Panc1 (cell line): Measurements from ENCODE around the gene TFDP1.

Source experiments
- POLR2AphosphoS5 ChIP-seq: IDR thresholded peaks from 2 replicates; pipeline ENCODE4 v1.6.1; 2012; ENCODE audit warnings: mild to moderate bottlenecking, low read depth, low read length, moderate library complexity
- REST ChIP-seq, 2 experiments: IDR thresholded peaks; 2 replicates each; pipeline ENCODE4 v1.6.1; 2011 to 2012; ENCODE audit warnings: low read depth in 2 of 2, control low read depth in 1 of 2, low read length in 1 of 2, mild to moderate bottlenecking in 1 of 2, moderate library complexity in 1 of 2; ENCODE audit not compliant: insufficient read depth in 1 of 2
- SIN3A ChIP-seq: IDR thresholded peaks from 2 replicates; pipeline ENCODE4 v1.6.1; 2012; ENCODE audit warnings: low read depth, mild to moderate bottlenecking, low read length, moderate library complexity, borderline replicate concordance; ENCODE audit not compliant: insufficient read depth
- TCF7L2 ChIP-seq: IDR thresholded peaks from 2 replicates; pipeline ENCODE4 v1.6.1; 2011; ENCODE audit warnings: mild to moderate bottlenecking, low read depth, low read length, inconsistent platforms
- TF ChIP-seq, protein P1 (sequence below): fragments of 450-650 bp; IDR thresholded peaks from 2 replicates; pipeline ENCODE4 v1.5.1; 2017; ENCODE audit warnings: mild to moderate bottlenecking

DNA sequence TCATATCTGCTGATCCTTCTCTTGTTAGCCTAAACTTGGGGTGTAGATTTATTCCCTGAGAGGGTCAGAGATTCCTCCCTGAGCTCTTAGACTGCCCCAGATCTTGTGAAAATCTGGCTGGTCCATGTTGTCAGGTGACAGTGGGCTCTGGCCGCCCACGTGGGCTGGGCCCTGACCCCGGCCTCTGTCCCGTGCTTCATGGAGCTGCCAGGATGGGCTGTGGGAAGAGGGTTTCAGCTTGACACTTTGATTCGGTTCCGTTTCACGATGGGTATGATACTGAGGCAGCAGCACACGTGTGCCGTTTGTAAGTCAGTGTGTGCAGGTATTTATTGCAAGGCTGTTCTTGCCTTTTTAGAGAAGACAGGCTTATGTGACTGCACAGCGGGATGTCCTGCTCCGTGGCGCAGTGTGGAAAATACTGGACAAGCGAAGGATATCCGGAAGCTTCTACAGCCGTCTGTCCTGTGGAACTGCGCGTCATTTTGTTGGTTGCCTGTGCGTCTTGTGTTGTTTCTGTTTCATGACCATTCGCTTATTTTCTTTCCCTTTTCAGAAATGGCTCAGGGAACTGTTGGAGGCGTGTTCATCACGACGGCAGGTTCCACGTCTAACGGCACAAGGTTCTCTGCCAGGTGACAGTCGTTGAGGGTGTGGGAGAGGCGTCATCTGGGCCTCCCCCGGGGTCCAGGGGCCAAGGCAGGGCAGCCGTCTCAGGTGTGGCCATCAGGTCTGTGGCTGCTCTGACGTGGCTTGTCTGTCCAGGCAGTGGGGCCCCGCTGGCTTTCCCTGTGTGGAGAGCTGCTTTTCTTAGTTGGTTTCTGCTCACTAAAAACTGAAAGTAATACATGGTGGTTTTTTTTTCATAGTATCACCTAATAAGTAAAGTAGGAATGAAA lies 53.0 kb downstream of the TFDP1 start:
- TF ChIP-seq POLR2AphosphoS5 (no peak), REST (IDR thresholded peaks at IDR 0.05; ENCODE audit: insufficient read depth in 1 of 2, low read depth in 2 of 2, low read length in 1 of 2) (no peak), TCF7L2 (no peak), SIN3A (no peak)
- TF ChIP-seq, protein P1, sequence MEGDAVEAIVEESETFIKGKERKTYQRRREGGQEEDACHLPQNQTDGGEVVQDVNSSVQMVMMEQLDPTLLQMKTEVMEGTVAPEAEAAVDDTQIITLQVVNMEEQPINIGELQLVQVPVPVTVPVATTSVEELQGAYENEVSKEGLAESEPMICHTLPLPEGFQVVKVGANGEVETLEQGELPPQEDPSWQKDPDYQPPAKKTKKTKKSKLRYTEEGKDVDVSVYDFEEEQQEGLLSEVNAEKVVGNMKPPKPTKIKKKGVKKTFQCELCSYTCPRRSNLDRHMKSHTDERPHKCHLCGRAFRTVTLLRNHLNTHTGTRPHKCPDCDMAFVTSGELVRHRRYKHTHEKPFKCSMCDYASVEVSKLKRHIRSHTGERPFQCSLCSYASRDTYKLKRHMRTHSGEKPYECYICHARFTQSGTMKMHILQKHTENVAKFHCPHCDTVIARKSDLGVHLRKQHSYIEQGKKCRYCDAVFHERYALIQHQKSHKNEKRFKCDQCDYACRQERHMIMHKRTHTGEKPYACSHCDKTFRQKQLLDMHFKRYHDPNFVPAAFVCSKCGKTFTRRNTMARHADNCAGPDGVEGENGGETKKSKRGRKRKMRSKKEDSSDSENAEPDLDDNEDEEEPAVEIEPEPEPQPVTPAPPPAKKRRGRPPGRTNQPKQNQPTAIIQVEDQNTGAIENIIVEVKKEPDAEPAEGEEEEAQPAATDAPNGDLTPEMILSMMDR, result no peak
